Measurements from ENCODE around the gene MTMR10. TPM values are rescaled to one million over a fixed set of nuclear protein-coding genes. Genes with fewer than 3 reads are reported as not detected.

MTMR10 gene
- total and polyA plus RNA-seq, 2 donors, result 14.4 to 46.1 TPM

DNA sequence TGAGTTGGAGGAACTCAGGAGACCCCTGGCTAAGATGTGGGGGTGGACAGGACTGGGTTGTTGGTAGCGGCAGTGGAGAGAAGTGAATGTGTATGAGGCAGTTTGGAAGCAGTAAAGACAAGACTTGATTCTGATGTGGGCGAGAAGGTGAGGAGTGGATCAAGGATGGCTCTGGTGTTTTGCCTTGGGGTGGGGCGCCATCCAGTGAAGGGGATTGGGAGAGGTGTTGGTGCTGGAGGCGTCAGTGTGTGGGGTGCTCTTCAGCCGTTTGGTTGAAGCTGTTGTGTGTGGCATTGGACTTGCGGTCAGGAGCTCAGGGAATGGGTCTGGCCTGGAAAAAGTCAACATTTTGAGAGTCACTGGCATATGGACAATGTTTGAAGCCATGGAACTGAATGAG, 74.4 kb downstream of the MTMR10 start:
- Histone ChIP-seq H3K4me1 (ENCODE audit: insufficient read depth) (no peaks in the 10 kb centered on the region), H3K36me3 (ENCODE audit: insufficient read depth) (no peaks in the 10 kb centered on the region), H3K4me3 (ENCODE audit: low read depth, low read length) (no peak overlapping the region), H3K27ac (ENCODE audit: low read depth) (no peak overlapping the region)
- no peak for DNase-seq (ENCODE audit: extremely low spot score)
- 89% methylated on average over 6 of the region's 6 CpGs for WGBS

DNA sequence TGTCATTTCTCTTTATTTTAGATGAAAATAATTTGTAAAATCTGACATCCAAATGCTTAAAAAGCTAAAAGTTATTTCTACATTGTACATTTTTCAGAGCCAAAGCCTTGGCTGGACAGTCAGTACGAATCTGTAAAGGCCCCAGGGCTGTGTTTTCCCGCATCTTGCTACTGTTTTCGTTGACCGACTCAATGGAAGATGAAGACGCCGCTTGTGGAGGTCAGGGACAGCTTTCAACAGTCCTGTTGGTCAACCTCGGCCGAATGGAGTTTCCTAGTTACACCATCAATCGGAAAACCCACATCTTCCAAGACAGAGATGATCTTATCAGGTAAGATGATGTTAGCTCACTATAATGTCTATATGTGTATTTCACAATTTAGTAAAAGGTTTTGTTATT, 77.7 kb downstream of the MTMR10 start:
- Histone ChIP-seq H3K36me3 (ENCODE audit: insufficient read depth) (no peaks in the 10 kb centered on the region), H3K27ac (ENCODE audit: low read depth) (no peak overlapping the region), H3K4me1 (ENCODE audit: insufficient read depth) (no peaks in the 10 kb centered on the region), H3K4me3 (ENCODE audit: low read depth, low read length) (no peak overlapping the region)
- WGBS, result 98% methylated on average over 9 of the region's 9 CpGs
- no peak for DNase-seq (ENCODE audit: extremely low spot score)

DNA sequence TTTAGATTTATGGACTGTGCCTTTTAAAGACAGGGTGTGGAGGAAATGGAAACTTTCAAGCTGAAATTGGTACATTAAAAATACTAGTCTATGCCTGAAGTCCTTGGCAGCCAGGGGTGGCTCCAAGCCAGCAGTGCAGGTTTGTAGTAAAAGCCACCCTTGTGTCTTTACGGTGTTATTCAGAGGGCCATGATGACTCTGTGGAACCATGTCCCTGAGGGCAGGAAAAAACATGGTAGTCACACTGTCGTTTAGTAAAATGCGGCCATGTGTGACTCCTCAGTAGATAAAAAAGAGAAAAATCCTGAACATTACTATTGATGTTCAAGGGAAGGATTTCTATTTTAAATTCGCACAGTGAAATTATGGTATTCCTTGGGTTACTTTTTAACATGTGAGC, 85.1 kb downstream of the MTMR10 start:
- no peak overlapping the region for H3K27ac ChIP-seq (ENCODE audit: low read depth)
- H3K36me3 ChIP-seq (ENCODE audit: insufficient read depth), result no peaks in the 10 kb centered on the region
- no peak overlapping the region for H3K4me3 ChIP-seq (ENCODE audit: low read depth, low read length)
- H3K4me1 ChIP-seq (ENCODE audit: insufficient read depth), result no peaks in the 10 kb centered on the region
- 79% methylated on average over 4 of the region's 4 CpGs for WGBS
- DNase-seq (ENCODE audit: extremely low spot score), result no peak

DNA sequence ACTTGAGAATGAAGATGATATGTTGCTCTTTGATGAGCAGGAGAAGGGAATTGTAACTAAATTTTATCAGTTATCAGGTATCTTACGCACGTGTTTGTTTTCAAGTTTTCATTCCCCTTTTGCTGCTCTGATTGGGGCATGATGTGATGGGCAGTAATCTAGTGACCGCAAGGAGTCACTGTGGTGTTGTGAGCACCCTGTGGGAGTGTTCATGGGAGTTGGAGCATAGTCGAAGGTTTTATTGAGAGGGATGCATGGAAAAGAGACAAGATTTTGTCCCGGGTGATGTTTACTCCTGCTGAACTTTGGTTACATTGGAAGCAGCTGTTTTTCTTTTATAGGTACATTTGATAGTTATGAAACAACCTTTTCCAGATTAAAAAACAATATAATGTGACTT, 85.6 kb downstream of the MTMR10 start:
- 73% methylated on average over 5 of the region's 5 CpGs for WGBS
- Histone ChIP-seq H3K4me1 (ENCODE audit: insufficient read depth) (no peaks in the 10 kb centered on the region), H3K36me3 (ENCODE audit: insufficient read depth) (no peaks in the 10 kb centered on the region), H3K4me3 (ENCODE audit: low read depth, low read length) (no peak overlapping the region), H3K27ac (ENCODE audit: low read depth) (no peak overlapping the region)
- no peak for DNase-seq (ENCODE audit: extremely low spot score)

DNA sequence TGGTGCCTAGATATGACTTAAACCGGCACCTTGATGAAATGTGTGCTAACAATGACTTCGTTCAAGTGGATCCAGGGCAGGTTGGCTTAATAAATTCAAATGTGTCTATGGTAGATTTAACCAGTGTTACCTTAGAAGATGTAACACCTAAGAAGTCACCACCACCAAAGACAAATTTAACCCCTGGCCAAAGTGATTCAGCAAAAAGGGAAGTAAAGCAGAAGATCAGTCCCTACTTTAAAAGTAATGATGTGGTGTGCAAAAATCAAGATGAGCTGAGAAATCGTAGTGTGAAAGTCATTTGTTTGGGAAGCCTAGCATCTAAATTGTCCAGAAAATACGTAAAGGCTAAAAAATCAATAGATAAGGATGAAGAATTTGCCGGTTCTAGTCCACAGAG, 86.6 kb downstream of the MTMR10 start:
- WGBS, result 95% methylated on average over 5 of the region's 5 CpGs
- Histone ChIP-seq H3K27ac (ENCODE audit: low read depth) (no peak overlapping the region), H3K36me3 (ENCODE audit: insufficient read depth) (no peaks in the 10 kb centered on the region), H3K4me1 (ENCODE audit: insufficient read depth) (no peaks in the 10 kb centered on the region), H3K4me3 (ENCODE audit: low read depth, low read length) (no peak overlapping the region)
- DNase-seq (ENCODE audit: extremely low spot score), result no peak

GRCh38 chr15:30903497-30904187, 87.8 kb downstream of the MTMR10 start, which contains the start of gene FAN1:
TSS of gene FAN1 (plus strand) at chr15:30903915. CDS start at chr15:30904664, 749 bp downstream.
- Histone ChIP-seq H3K27ac (ENCODE audit: low read depth) (peak within 1 kb of the TSS; percentile 33), H3K4me1 (ENCODE audit: insufficient read depth) (no peaks in the 10 kb centered on the region), H3K36me3 (ENCODE audit: insufficient read depth) (no peaks in the 10 kb centered on the region), H3K4me3 (ENCODE audit: low read depth, low read length) (peak within 1 kb of the TSS; percentile 79)
- under 1% methylated on average over 65 of the region's 65 CpGs for WGBS
- peak; percentile 77 for DNase-seq (ENCODE audit: extremely low spot score)

- H3K4me3 ChIP-seq (ENCODE audit: low read depth, low read length), result no peak overlapping the region
- H3K27ac ChIP-seq (ENCODE audit: low read depth), result no peak overlapping the region
- no peak for DNase-seq (ENCODE audit: extremely low spot score)
- H3K4me1 ChIP-seq (ENCODE audit: insufficient read depth), result no peaks in the 10 kb centered on the region
- WGBS, result 87% methylated on average over 1 of the region's 1 CpG
- H3K36me3 ChIP-seq (ENCODE audit: insufficient read depth), result no peaks in the 10 kb centered on the region
Observed at GRCh38 chr15:30901889-30902288, 89.5 kb downstream of the MTMR10 start.

DNA sequence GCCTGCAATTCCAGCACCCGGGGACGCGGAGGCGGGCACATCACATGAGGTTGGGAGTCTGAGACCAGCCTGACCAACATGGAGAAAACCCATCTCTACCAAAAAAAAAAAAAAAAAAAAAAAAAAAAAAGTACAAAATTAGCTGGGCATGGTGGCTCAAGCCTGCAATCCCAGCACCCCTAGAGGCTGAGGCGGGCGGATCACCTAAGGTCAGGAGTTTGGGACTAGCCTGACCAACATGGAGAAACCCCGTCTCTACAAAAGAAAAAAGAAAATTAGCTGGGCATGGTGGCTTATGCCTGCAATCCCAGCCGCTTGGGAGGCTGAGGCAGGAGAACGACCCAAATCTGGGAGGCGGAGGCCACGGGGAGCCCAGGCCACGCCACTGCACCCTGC, 95.2 kb downstream of the MTMR10 start:
- no peak for DNase-seq (ENCODE audit: extremely low spot score)
- H3K27ac ChIP-seq (ENCODE audit: low read depth), result no peak overlapping the region
- no peaks in the 10 kb centered on the region for H3K36me3 ChIP-seq (ENCODE audit: insufficient read depth)
- no peaks in the 10 kb centered on the region for H3K4me1 ChIP-seq (ENCODE audit: insufficient read depth)
- WGBS, result 87% methylated on average over 12 of the region's 12 CpGs
- H3K4me3 ChIP-seq (ENCODE audit: low read depth, low read length), result no peak overlapping the region

DNA sequence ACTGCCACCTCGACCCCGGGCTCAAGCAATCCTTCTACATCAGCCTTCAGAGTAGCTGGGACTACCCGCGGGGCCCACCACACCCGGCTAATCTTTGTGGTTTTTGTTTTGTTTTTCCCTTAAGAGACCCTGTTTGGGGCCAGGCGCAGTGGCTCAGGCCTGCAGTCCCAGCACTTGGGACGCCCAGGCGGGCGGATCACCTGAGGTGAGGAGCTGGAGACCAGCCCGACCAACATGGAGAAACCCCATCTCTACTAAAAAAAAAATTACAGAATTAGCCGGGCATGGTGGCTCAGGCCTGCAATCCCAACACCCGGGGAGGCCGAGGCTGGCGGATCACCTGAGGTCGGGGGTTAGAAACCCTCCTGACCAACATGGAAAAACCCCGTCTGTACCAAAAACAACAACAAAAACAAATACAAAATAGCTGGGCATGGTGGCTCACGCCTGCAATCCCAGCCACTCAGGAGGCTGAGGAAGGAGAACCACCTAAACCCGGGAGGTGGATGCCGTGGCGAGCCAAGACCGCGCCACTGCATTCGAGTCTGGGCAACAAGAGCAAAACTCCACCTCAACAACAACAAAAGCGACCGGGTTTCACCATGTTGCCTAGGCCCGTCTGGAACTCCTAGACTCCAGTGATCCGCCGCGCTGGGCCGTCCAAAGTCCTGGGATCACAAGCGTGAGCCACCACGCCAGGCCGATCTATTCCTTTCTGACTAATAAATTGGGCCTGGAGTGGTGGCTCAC, 95.8 kb downstream of the MTMR10 start:
- H3K4me1 ChIP-seq (ENCODE audit: insufficient read depth), result no peaks in the 10 kb centered on the region

DNA sequence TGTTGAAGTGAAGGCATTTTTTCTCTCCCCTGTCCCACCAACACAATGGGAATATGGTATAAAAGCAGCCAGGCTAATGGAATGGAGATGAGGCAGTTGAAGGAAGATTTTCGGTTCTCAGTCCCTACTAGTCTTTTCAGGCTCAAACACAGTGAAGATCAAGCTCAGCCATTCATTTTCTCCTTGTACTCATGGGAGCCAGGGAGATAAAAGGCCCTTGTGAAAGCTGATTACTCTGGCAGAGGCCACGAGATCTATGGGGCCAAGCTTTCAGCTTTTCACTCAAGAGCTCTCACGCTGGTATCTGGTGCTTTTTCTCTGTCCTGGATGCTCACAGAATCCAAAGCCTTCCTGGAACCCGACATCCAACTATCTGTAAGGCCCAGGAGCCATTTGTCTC, 102.2 kb downstream of the MTMR10 start:
- Histone ChIP-seq H3K36me3 (ENCODE audit: insufficient read depth) (no peaks in the 10 kb centered on the region), H3K4me3 (ENCODE audit: low read depth, low read length) (no peak overlapping the region), H3K4me1 (ENCODE audit: insufficient read depth) (no peaks in the 10 kb centered on the region), H3K27ac (ENCODE audit: low read depth) (no peak overlapping the region)
- 70% methylated on average over 4 of the region's 4 CpGs for WGBS
- no peak for DNase-seq (ENCODE audit: extremely low spot score)

More for the DNA sequence above, 95.8 kb downstream of the MTMR10 start:
- no peak for DNase-seq (ENCODE audit: extremely low spot score)
- WGBS, result 92% methylated on average over 33 of the region's 33 CpGs
- Histone ChIP-seq H3K36me3 (ENCODE audit: insufficient read depth) (no peaks in the 10 kb centered on the region), H3K4me3 (ENCODE audit: low read depth, low read length) (no peak overlapping the region), H3K27ac (ENCODE audit: low read depth) (no peak overlapping the region)

Small RNAs within 50 kb of the gene (small RNA-seq; reads per million reads assigned to genes)
- not detected for gene RNU6-466P

Other genes with a start within 250 kb of the MTMR10 start
- gene FAN1, start 87.7 kb downstream of the MTMR10 start, total RNA-seq, result 34.3 TPM
- gene FAN1, start 87.7 kb downstream of the MTMR10 start, polyA plus RNA-seq, result 14.9 TPM
- not detected for gene TRPM1, start 110.1 kb upstream of the MTMR10 start, total RNA-seq
- not detected for gene TRPM1, start 110.1 kb upstream of the MTMR10 start, polyA plus RNA-seq

All from urinary bladder (tissue), 4 donors.